Uterus (tissue), 2 donors: ENCODE measurements around the gene DISP3.

Experiments used
- CTCF ChIP-seq, 4 experiments: fragments of 200-600 bp in 2 of 4; fragments of 450-650 bp in 2 of 4; sonication (generic) in 2 of 4; IDR thresholded peaks; one replicate each; pipeline ENCODE4 v1.5.1; 2016 to 2019; ENCODE audit warnings: antibody characterized with exemption in 4 of 4, mild to moderate bottlenecking in 2 of 4, moderate library complexity in 1 of 4
- POLR2A ChIP-seq, 2 donors: fragments of 450-650 bp; IDR thresholded peaks; one replicate each; pipeline ENCODE4 v1.6.1; 2016; ENCODE audit warnings: antibody characterized with exemption in 2 of 2, mild to moderate bottlenecking in 1 of 2, moderate library complexity in 1 of 2

GRCh38 chr1:11569551-11569950 is 90.6 kb downstream of the DISP3 start:
- no peak for TF ChIP-seq CTCF (IDR thresholded peaks at IDR 0.05)
- TF ChIP-seq POLR2A (IDR thresholded peaks at IDR 0.05), result no peak
